RWPE2 (cell line): ENCODE results near the gene ARPC5L.

Source experiments
- ATAC-seq: fragments of 200-7000 bp; cut with Tn5 transposase; 3 replicates; pipeline ENCODE4 v1.9.1; 2021; ENCODE audit warnings: low read depth
- DNase-seq: peaks from one replicate; pipeline ENCODE4 v3.0.0-alpha.2; 2020; ENCODE audit warnings: low spot score
- H3K27ac ChIP-seq: fragments of 450-650 bp; 2 replicates; pipeline ENCODE4 v1.5.1; 2017; ENCODE audit warnings: mild to moderate bottlenecking; ENCODE audit not compliant: poor library complexity, severe bottlenecking
- H3K27me3 ChIP-seq: fragments of 250-450 bp; sonication (Bioruptor Pico); 2 replicates; pipeline ENCODE4 v1.5.1; 2021; ENCODE audit warnings: mild to moderate bottlenecking, moderate library complexity; ENCODE audit not compliant: insufficient read depth, poor library complexity, severe bottlenecking
- H3K36me3 ChIP-seq: fragments of 250-450 bp; sonication (Bioruptor Pico); 2 replicates; pipeline ENCODE4 v1.5.1; 2020; ENCODE audit warnings: low read depth, mild to moderate bottlenecking, moderate library complexity
- H3K4me1 ChIP-seq: fragments of 250-450 bp; sonication (Bioruptor Pico); 2 replicates; pipeline ENCODE4 v1.5.1; 2021; ENCODE audit warnings: mild to moderate bottlenecking, moderate library complexity; ENCODE audit not compliant: insufficient read depth, poor library complexity, severe bottlenecking
- H3K4me3 ChIP-seq: fragments of 250-450 bp; sonication (Bioruptor Pico); 2 replicates; pipeline ENCODE4 v1.5.1; 2021; ENCODE audit warnings: mild to moderate bottlenecking, moderate library complexity; ENCODE audit not compliant: severe bottlenecking
- H3K9me3 ChIP-seq: fragments of 250-450 bp; sonication (Bioruptor Pico); 2 replicates; pipeline ENCODE4 v1.5.1; 2021; ENCODE audit warnings: mild to moderate bottlenecking, moderate library complexity; ENCODE audit not compliant: severe bottlenecking
- TF ChIP-seq, protein P1 (sequence below): fragments of 450-650 bp; IDR thresholded peaks from one replicate; pipeline ENCODE4 v1.5.1; 2017; ENCODE audit warnings: mild to moderate bottlenecking, moderate library complexity; ENCODE audit not compliant: poor library complexity, severe bottlenecking

The ARPC5L gene

DNA sequence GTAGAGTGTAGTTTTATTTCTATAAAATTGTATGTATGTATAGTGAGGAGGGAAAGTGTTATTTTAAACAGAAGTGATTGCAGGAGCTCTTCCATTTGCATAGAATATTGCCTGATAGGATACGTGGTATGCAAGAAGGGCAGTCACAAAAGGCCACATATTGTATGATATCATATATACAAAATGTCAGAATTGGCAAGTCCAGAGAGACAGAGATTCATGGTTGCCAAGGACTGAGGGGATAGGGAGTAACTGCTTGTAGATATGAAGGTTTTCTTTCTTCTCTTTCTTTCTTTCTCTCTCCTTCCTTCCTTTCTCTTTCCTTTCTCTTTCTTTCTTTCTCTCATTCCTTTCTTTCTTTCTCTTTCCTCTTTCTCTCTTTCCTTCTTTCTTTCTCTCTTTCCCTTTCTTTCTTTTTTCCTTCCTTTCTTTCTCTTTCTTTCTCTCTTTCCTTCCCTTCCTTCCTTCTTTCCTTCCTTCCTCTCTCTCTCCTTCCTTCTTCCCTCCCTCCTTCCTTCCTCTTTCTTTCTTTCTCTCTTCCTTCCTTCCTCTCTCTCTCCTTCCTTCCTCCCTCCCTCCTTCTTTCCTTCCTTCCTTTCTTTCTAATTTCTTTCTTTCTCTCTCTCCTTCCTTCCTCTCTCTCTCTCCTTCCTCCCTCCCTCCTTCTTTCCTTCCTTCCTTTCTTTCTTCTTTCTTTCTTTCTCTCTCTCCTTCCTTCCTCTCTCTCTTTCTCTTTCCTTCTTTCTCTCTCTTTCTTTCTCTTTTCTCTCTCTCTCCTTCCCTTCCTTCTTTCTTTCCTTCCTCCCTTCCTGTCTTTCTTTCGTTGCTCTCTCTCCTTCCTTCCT, 33.2 kb upstream of the ARPC5L start:
- no peaks in the 10 kb centered on the region for H3K9me3 ChIP-seq
- H3K4me3 ChIP-seq: no peak overlapping the region
- TF ChIP-seq, protein P1, sequence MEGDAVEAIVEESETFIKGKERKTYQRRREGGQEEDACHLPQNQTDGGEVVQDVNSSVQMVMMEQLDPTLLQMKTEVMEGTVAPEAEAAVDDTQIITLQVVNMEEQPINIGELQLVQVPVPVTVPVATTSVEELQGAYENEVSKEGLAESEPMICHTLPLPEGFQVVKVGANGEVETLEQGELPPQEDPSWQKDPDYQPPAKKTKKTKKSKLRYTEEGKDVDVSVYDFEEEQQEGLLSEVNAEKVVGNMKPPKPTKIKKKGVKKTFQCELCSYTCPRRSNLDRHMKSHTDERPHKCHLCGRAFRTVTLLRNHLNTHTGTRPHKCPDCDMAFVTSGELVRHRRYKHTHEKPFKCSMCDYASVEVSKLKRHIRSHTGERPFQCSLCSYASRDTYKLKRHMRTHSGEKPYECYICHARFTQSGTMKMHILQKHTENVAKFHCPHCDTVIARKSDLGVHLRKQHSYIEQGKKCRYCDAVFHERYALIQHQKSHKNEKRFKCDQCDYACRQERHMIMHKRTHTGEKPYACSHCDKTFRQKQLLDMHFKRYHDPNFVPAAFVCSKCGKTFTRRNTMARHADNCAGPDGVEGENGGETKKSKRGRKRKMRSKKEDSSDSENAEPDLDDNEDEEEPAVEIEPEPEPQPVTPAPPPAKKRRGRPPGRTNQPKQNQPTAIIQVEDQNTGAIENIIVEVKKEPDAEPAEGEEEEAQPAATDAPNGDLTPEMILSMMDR: no peak
- ATAC-seq (no peak), DNase-seq (no peak)
- no peak overlapping the region for H3K27ac ChIP-seq
- no peaks in the 10 kb centered on the region for H3K36me3 ChIP-seq
- H3K27me3 ChIP-seq: no peaks in the 10 kb centered on the region
- peaks cover 4% of the 10 kb centered on the region for H3K4me1 ChIP-seq

DNA sequence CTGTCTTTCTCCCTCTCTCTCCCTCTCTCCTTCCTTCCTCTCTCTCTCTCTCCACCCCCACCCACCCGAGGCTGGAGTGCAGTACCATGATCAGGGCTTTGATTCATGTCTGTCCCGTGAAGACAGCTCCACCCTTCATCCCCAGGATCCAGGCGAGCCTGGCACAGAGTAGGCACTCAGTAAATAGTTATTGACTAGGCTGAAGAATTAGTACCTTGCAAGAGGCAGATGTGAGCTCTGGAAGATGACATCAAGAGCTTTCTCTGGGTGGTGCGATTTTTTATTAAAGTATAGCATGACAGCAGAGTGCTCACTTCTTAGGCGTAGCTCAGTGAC, 32.6 kb upstream of the ARPC5L start:
- Histone ChIP-seq H3K4me1 (peaks cover 7% of the 10 kb centered on the region), H3K27me3 (no peaks in the 10 kb centered on the region), H3K4me3 (no peak overlapping the region), H3K36me3 (no peaks in the 10 kb centered on the region), H3K27ac (no peak overlapping the region), H3K9me3 (no peaks in the 10 kb centered on the region)
- DNase-seq (no peak), ATAC-seq (no peak)
- TF ChIP-seq, protein P1: no peak

DNA sequence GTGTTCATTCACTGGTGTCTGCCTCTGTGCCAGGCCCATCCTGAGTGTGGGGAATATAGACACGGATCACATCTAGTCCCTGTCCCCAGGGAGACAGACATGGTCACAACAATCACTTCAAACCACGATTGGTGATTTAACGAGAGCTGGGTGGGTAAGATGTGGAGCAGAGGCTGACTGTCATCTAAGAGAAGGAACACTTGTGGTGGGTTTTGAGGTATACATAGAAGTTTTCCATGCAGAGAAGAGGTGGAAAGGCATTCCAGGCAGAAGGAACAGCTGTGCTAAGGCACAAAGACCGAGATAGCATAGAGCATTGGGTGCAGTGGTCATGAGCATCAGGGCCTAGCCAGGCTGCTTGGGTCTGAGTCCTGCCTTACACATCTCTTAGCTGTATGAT, 31.3 kb upstream of the ARPC5L start:
- Histone ChIP-seq H3K4me3 (no peak overlapping the region), H3K4me1 (peaks cover 18% of the 10 kb centered on the region), H3K27me3 (no peaks in the 10 kb centered on the region), H3K27ac (no peak overlapping the region), H3K9me3 (no peaks in the 10 kb centered on the region), H3K36me3 (no peaks in the 10 kb centered on the region)
- no peak for DNase-seq
- no peak for ATAC-seq
- TF ChIP-seq, protein P1: no peak

DNA sequence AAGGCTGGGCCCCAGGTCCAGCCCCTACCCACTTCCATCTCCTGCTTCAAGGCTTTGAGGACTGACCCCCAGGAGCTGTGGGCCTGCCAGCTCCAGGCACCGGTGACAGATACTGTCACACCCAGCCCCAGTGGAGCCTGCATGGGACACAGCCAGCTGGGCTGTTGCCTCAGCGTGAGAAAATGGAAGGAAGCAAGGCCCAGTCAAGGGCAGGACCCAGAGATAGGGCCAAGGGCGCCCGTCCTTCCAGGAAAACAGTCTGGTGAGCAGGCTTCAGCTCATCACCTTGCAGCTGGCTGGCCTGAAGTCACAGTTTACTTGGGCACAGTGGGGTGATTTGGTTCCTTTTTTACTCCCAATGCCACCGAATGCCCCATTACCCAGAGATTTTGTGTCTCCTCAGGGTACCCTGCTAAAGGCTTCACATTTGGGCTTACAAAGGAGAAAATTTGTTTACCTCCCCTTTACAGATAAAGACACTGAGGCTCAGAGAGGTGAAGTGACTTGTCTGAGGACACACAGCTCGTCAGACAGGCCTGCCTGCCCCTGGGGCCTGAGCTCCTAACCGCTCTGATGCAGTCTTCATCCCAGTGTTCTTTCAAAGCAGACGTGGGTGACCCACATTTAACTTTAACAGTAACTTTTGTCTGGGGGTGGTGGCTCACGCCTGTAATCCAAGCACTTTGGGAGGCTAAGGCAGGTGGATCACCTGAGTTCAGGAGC, 30.1 kb upstream of the ARPC5L start:
- H3K36me3 ChIP-seq: no peaks in the 10 kb centered on the region
- no peak for ATAC-seq
- H3K4me3 ChIP-seq: no peak overlapping the region
- no peaks in the 10 kb centered on the region for H3K9me3 ChIP-seq
- no peaks in the 10 kb centered on the region for H3K27me3 ChIP-seq
- peaks cover 18% of the 10 kb centered on the region for H3K4me1 ChIP-seq
- TF ChIP-seq, protein P1: no peak
- no peak for DNase-seq
- H3K27ac ChIP-seq: peak overlapping the region; percentile 64

DNA sequence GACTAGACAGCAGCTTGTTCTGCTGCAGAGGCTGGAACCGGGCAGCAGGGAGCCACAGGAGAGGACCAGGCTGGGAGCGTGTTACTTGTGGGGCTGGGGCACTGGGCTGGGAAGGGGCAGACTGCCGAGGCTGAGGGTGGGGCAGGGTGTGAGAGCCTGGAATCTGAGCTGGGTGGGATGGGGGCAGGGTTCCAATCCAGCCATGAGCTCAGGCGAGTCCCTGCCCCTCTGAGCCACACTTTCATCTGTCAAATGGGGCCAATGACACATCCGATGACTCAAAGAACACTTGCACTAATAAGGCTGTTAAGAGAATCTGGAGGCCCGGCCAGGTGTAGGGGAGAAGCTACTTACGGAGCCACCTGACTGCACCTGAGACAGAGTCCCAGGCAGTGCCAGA, 27.3 kb upstream of the ARPC5L start:
- TF ChIP-seq, protein P1: no peak
- DNase-seq: peak; percentile 89
- peak; percentile 74 for ATAC-seq
- Histone ChIP-seq H3K4me1 (peaks cover 18% of the 10 kb centered on the region), H3K36me3 (no peaks in the 10 kb centered on the region), H3K27ac (peak overlapping the region; percentile 74), H3K9me3 (no peaks in the 10 kb centered on the region), H3K4me3 (no peak overlapping the region), H3K27me3 (no peaks in the 10 kb centered on the region)
